HepG2 (cell line): Measurements from ENCODE around the gene PPARA. TPM values are rescaled to one million over a fixed set of nuclear protein-coding genes. Genes with fewer than 3 reads are reported as not detected.
A peak's percentile ranks its signal among the peaks of the same experiment; 100 is the strongest.

ENCODE experiments used
- AKAP8 ChIP-seq: sonication (generic); formaldehyde crosslinking; IDR thresholded peaks from 2 replicates; pipeline ENCODE4 v1.5.1; 2020; ENCODE audit warnings: mild to moderate bottlenecking, missing genetic modification reagents
- ARHGAP35 ChIP-seq: sonication (generic); formaldehyde crosslinking; IDR thresholded peaks from 2 replicates; pipeline ENCODE4 v1.9.0; 2022; ENCODE audit warnings: mild to moderate bottlenecking, inconsistent platforms, moderate library complexity, missing genetic modification reagents, borderline replicate concordance
- CBX5 ChIP-seq: sonication (generic); formaldehyde crosslinking; IDR thresholded peaks from 2 replicates; pipeline ENCODE4 v1.4.0; 2020; ENCODE audit warnings: missing genetic modification reagents, borderline replicate concordance
- FOXO4 ChIP-seq: sonication (generic); formaldehyde crosslinking; conservative IDR thresholded peaks from 2 replicates; pipeline ENCODE4 v1.8.1; 2023; ENCODE audit warnings: missing genetic modification reagents
- HMGA1 ChIP-seq: sonication (generic); formaldehyde crosslinking; conservative IDR thresholded peaks from 2 replicates; pipeline ENCODE4 v1.4.0; 2020; ENCODE audit warnings: missing genetic modification reagents
- JUND ChIP-seq: sonication (generic); formaldehyde crosslinking; IDR thresholded peaks from 2 replicates; pipeline ENCODE4 v1.8.0; 2022; ENCODE audit warnings: mild to moderate bottlenecking, missing genetic modification reagents
- NPAS2 ChIP-seq: sonication (generic); formaldehyde crosslinking; IDR thresholded peaks from 2 replicates; pipeline ENCODE4 v1.8.0; 2022; ENCODE audit warnings: mild to moderate bottlenecking, missing genetic modification reagents, borderline replicate concordance
- SP140L ChIP-seq: sonication (generic); formaldehyde crosslinking; IDR thresholded peaks from 2 replicates; pipeline ENCODE4 v1.4.0; 2020; ENCODE audit warnings: missing genetic modification reagents, borderline replicate concordance
- THAP7 ChIP-seq: sonication (generic); formaldehyde crosslinking; IDR thresholded peaks from 2 replicates; pipeline ENCODE4 v1.8.1; 2023; ENCODE audit warnings: mild to moderate bottlenecking, missing genetic modification reagents
- ZBTB20 ChIP-seq: sonication (generic); formaldehyde crosslinking; IDR thresholded peaks from 2 replicates; pipeline ENCODE4 v1.8.1; 2023; ENCODE audit warnings: missing genetic modification reagents, low read depth, mild to moderate bottlenecking, borderline replicate concordance
- ZNF331 ChIP-seq: sonication (generic); formaldehyde crosslinking; IDR thresholded peaks from 2 replicates; pipeline ENCODE4 v1.4.0; 2020; ENCODE audit warnings: missing genetic modification reagents
- ZNF431 ChIP-seq: sonication (generic); formaldehyde crosslinking; IDR thresholded peaks from 2 replicates; pipeline ENCODE4 v1.9.0; 2022; ENCODE audit warnings: missing genetic modification reagents, low read depth, mild to moderate bottlenecking, borderline replicate concordance
- ZNF556 ChIP-seq: sonication (generic); formaldehyde crosslinking; IDR thresholded peaks from 2 replicates; pipeline ENCODE4 v1.4.0; 2020; ENCODE audit warnings: mild to moderate bottlenecking, missing genetic modification reagents, borderline replicate concordance
- polyA plus RNA-seq, 8 experiments: library from polyadenylated mRNA; depleted of rRNA in 3 of 8; stranded (reverse) in 7 of 8; unstranded in 1 of 8; fragments of >200 nt; fragmentation: Illumina TruSeq in 4 of 8; extraction: Trizol in 4 of 8; gene quantifications; 2 replicates each; pipeline versions ENCODE4 v1.2.1 to v1.2.3, GENCODE V29; 2011 to 2016; ENCODE audit warnings: low read depth in 4 of 8, missing spikeins in 1 of 8, mixed read lengths in 1 of 8; ENCODE audit not compliant: insufficient read depth in 1 of 8
- total RNA-seq, 5 experiments: library from RNA; depleted of rRNA; stranded (reverse); fragments of >200 nt; fragmentation: Illumina TruSeq; extraction: Trizol; gene quantifications; 2 replicates each; pipeline ENCODE4 v1.2.3, GENCODE V29; 2016; ENCODE audit warnings: low read depth in 1 of 5
- TF ChIP-seq, protein P1 (sequence below): sonication (generic); formaldehyde crosslinking; IDR thresholded peaks from 2 replicates; pipeline ENCODE4 v1.5.0; 2020; ENCODE audit warnings: mild to moderate bottlenecking, missing genetic modification reagents, moderate library complexity
- TF ChIP-seq, protein P2 (sequence below): sonication (generic); formaldehyde crosslinking; IDR thresholded peaks from 2 replicates; pipeline ENCODE4 v1.4.0; 2020; ENCODE audit warnings: missing genetic modification reagents, borderline replicate concordance
- TF ChIP-seq, protein P3 (sequence below): sonication (generic); formaldehyde crosslinking; conservative IDR thresholded peaks from 2 replicates; pipeline ENCODE4 v1.8.0; 2022; ENCODE audit warnings: low read depth, missing genetic modification reagents

The PPARA gene
- total and polyA plus RNA-seq, 2 of the 13 experiments (the other 11 are each of a cell fraction or from before 2014, with no cell fraction given), result 18.2 to 24.7 TPM

DNA sequence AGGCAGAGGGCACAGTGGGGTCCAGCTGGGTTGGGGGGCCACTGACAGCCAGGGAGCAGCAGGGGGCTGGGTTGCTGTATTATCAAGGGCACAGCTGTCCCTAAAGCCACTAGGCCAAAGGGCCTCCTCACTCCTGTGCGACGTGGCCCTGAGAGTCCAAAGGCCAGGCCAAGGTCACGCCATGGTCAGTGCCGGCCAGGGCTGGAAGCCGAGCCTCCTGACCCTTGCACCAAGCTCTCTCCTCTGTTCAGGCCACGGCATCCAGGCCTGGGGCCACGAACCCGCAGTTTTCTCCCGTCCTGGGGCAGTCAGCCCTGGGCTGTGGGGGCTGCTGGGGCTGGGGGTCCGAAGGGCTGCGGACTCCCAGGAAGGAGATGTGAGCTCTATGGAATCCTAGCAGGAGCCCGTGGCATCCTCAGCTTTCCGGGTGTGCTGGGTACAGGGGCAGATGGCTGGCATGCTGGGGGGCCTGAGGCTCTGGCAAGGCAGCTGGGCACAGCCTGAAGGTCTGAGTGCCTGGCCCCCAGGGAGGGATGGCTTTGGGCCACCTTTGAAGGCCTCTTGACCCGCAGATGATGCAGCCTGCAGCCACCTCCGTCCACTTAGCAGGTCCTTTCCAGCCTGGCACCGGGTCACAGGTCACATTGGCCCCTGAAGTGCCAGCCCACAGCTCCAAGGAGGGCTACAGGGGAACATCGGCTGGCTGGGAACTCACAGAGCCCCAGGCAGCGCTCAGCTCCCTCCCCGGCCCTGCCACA, 17.3 kb upstream of the PPARA start (continued):
- TF ChIP-seq, protein P1, sequence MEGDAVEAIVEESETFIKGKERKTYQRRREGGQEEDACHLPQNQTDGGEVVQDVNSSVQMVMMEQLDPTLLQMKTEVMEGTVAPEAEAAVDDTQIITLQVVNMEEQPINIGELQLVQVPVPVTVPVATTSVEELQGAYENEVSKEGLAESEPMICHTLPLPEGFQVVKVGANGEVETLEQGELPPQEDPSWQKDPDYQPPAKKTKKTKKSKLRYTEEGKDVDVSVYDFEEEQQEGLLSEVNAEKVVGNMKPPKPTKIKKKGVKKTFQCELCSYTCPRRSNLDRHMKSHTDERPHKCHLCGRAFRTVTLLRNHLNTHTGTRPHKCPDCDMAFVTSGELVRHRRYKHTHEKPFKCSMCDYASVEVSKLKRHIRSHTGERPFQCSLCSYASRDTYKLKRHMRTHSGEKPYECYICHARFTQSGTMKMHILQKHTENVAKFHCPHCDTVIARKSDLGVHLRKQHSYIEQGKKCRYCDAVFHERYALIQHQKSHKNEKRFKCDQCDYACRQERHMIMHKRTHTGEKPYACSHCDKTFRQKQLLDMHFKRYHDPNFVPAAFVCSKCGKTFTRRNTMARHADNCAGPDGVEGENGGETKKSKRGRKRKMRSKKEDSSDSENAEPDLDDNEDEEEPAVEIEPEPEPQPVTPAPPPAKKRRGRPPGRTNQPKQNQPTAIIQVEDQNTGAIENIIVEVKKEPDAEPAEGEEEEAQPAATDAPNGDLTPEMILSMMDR, result peak; percentile 41; the same call in 1 of the 2 replicates
- TF ChIP-seq ZNF431 (CRISPR knock-in tag) (peak; percentile 92; the same call in 1 of the 2 replicates), JUND (CRISPR knock-in tag) (peak; percentile 67; the same call in 1 of the 2 replicates), FOXO4 (CRISPR knock-in tag) (no peak), NPAS2 (CRISPR knock-in tag) (no peak), AKAP8 (CRISPR knock-in tag) (no peak), SP140L (CRISPR knock-in tag) (no peak), ZBTB20 (CRISPR knock-in tag) (peak; percentile 62; the same call in 1 of the 2 replicates), CBX5 (no peak; the same call in 1 of the 2 replicates), ARHGAP35 (no peak; the same call in 1 of the 2 replicates), THAP7 (CRISPR knock-in tag) (no peak), ZNF556 (CRISPR knock-in tag) (peak; percentile 87; the same call in 1 of the 2 replicates), HMGA1 (CRISPR knock-in tag) (no peak), ZNF331 (CRISPR knock-in tag) (peak; percentile 84)
- TF ChIP-seq, protein P2, sequence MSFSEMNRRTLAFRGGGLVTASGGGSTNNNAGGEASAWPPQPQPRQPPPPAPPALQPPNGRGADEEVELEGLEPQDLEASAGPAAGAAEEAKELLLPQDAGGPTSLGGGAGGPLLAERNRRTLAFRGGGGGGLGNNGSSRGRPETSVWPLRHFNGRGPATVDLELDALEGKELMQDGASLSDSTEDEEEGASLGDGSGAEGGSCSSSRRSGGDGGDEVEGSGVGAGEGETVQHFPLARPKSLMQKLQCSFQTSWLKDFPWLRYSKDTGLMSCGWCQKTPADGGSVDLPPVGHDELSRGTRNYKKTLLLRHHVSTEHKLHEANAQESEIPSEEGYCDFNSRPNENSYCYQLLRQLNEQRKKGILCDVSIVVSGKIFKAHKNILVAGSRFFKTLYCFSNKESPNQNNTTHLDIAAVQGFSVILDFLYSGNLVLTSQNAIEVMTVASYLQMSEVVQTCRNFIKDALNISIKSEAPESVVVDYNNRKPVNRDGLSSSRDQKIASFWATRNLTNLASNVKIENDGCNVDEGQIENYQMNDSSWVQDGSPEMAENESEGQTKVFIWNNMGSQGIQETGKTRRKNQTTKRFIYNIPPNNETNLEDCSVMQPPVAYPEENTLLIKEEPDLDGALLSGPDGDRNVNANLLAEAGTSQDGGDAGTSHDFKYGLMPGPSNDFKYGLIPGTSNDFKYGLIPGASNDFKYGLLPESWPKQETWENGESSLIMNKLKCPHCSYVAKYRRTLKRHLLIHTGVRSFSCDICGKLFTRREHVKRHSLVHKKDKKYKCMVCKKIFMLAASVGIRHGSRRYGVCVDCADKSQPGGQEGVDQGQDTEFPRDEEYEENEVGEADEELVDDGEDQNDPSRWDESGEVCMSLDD (CRISPR knock-in tag), result no peak
- TF ChIP-seq, protein P3, sequence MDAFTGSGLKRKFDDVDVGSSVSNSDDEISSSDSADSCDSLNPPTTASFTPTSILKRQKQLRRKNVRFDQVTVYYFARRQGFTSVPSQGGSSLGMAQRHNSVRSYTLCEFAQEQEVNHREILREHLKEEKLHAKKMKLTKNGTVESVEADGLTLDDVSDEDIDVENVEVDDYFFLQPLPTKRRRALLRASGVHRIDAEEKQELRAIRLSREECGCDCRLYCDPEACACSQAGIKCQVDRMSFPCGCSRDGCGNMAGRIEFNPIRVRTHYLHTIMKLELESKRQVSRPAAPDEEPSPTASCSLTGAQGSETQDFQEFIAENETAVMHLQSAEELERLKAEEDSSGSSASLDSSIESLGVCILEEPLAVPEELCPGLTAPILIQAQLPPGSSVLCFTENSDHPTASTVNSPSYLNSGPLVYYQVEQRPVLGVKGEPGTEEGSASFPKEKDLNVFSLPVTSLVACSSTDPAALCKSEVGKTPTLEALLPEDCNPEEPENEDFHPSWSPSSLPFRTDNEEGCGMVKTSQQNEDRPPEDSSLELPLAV (CRISPR knock-in tag), result no peak
